HCT116 (cell line): ENCODE results near the gene ZNF431. TPM values are rescaled to one million over a fixed set of nuclear protein-coding genes. Genes with fewer than 3 reads are reported as not detected.

Experiments used
- ATAC-seq: fragments of 200-7000 bp; cut with Tn5 transposase; 2 replicates; pipeline ENCODE4 v1.9.1; 2020; ENCODE audit warnings: mild to moderate bottlenecking, moderate library complexity
- BruUV-seq: library from RNA; stranded (reverse); fragments of 400-500 nt; replicated peaks from 2 replicates; lab custom pipeline; 2021; lab: Mats Ljungman, UMichigan
- CTCF ChIA-PET: fragments of 300-600 bp; sonication (Branson Sonifier 250); formaldehyde crosslinking; loops from one replicate; lab custom pipeline; 2021; ENCODE audit warnings: antibody characterized with exemption; lab: Charles Lee
- POLR2A ChIA-PET: fragments of 300-600, 350-600 bp; sonication (Branson Sonifier 250); formaldehyde crosslinking; loops from one replicate; lab custom pipeline; 2021; ENCODE audit warnings: antibody characterized with exemption; lab: Charles Lee
- RAD21 ChIA-PET, 2 experiments: fragments of 300-600 bp; sonication (Branson Sonifier 250); formaldehyde crosslinking; loops; one replicate each; lab custom pipeline; 2023; ENCODE audit warnings: low total read pairs in 2 of 2; ENCODE audit not compliant: uncharacterized antibody in 2 of 2, unreplicated experiment in 2 of 2, low non-redundant PET in 1 of 2; lab: Charles Lee
- DNase-seq: peaks from one replicate; pipeline ENCODE4 v3.0.0-alpha.2; 2010; ENCODE audit warnings: low read depth, low spot score
- H2AFZ ChIP-seq: fragments of 200-600 bp; shearing (Covaris generic), sonication (generic); 2 replicates; pipeline ENCODE4 v1.6.1; 2017; ENCODE audit warnings: low read depth, mixed run types, mixed read lengths, antibody characterized with exemption, low read length; ENCODE audit not compliant: poor library complexity, severe bottlenecking
- H3K27ac ChIP-seq: 2 replicates; pipeline ENCODE4 v1.5.1; 2012; ENCODE audit warnings: low read depth, low read length
- H3K27me3 ChIP-seq: fragments of 200-600 bp; sonication (generic); 2 replicates; pipeline ENCODE4 v1.6.1; 2016; ENCODE audit warnings: mixed run types, low read length, mixed read lengths; ENCODE audit not compliant: insufficient read depth
- H3K36me3 ChIP-seq, 2 experiments: fragments of 200-500 bp in 1 of 2; fragments of 200-600 bp in 1 of 2; sonication (Bioruptor generic) in 1 of 2; sonication (generic) in 1 of 2; 2 replicates each; pipeline versions ENCODE4 v1.5.1 to v1.6.1; 2014 to 2016; ENCODE audit warnings: low read length in 2 of 2, inconsistent platforms in 1 of 2, mixed read lengths in 1 of 2, mixed run types in 1 of 2; ENCODE audit not compliant: insufficient read depth in 2 of 2, control insufficient read depth in 1 of 2
- H3K4me1 ChIP-seq, 2 experiments: fragments of 200-600 bp in 1 of 2; sonication (generic) in 1 of 2; 2 replicates each; pipeline versions ENCODE4 v1.5.1 to v1.6.1; 2012 to 2017; ENCODE audit warnings: low read length in 2 of 2, inconsistent platforms in 1 of 2, mild to moderate bottlenecking in 1 of 2, mixed read lengths in 1 of 2, mixed run types in 1 of 2, moderate library complexity in 1 of 2; ENCODE audit not compliant: insufficient read depth in 2 of 2, control insufficient read depth in 1 of 2
- H3K4me2 ChIP-seq: fragments of 200-600 bp; sonication (generic); 2 replicates; pipeline ENCODE4 v1.6.1; 2017; ENCODE audit warnings: mixed run types, low read length, mixed read lengths
- H3K4me3 ChIP-seq, 2 experiments: fragments of 200-600 bp in 1 of 2; sonication (generic) in 1 of 2; replicated peaks in 1 of 2; 2 replicates each; pipeline ENCODE4 v1.5.1; 2011 to 2016; ENCODE audit warnings: low read length in 2 of 2, control low read depth in 1 of 2, low read depth in 1 of 2, mild to moderate bottlenecking in 1 of 2, mixed read lengths in 1 of 2, mixed run types in 1 of 2
- H3K79me2 ChIP-seq: fragments of 200-600 bp; sonication (generic); 2 replicates; pipeline ENCODE4 v1.6.1; 2017; ENCODE audit warnings: mild to moderate bottlenecking, mixed run types, low read length, moderate library complexity, mixed read lengths; ENCODE audit not compliant: insufficient read depth
- H3K9ac ChIP-seq: fragments of 200-600 bp; sonication (generic); 2 replicates; pipeline ENCODE4 v1.6.1; 2016; ENCODE audit warnings: low read length, mixed read lengths
- H3K9me2 ChIP-seq: fragments of 200-600 bp; sonication (generic), shearing (Covaris generic); 2 replicates; pipeline ENCODE4 v1.6.1; 2017; ENCODE audit warnings: mixed run types, mild to moderate bottlenecking, moderate library complexity; ENCODE audit not compliant: insufficient read depth
- H3K9me3 ChIP-seq, 2 experiments: fragments of 200-500 bp in 1 of 2; fragments of 200-600 bp in 1 of 2; sonication (Bioruptor generic) in 1 of 2; sonication (generic) in 1 of 2; 2 replicates each; pipeline ENCODE4 v1.6.1; 2014 to 2017; ENCODE audit warnings: low read length in 2 of 2, mixed read lengths in 2 of 2, inconsistent platforms in 1 of 2, low read depth in 1 of 2, mild to moderate bottlenecking in 1 of 2, mixed run types in 1 of 2, moderate library complexity in 1 of 2; ENCODE audit not compliant: control insufficient read depth in 1 of 2, insufficient read depth in 1 of 2
- H4K20me1 ChIP-seq: fragments of 200-600 bp; sonication (generic), shearing (Covaris generic); 2 replicates; pipeline ENCODE4 v1.6.1; 2017; ENCODE audit warnings: mixed run types, mild to moderate bottlenecking, moderate library complexity; ENCODE audit not compliant: insufficient read depth
- CBX3 ChIP-seq: IDR thresholded peaks from 2 replicates; pipeline ENCODE4 v1.6.1; 2012; ENCODE audit warnings: low read depth
- CEBPB ChIP-seq: IDR thresholded peaks from 2 replicates; pipeline ENCODE4 v1.6.1; 2012; ENCODE audit warnings: low read depth
- EGR1 ChIP-seq: IDR thresholded peaks from 2 replicates; pipeline ENCODE4 v1.6.1; 2012; ENCODE audit warnings: low read depth
- ELF1 ChIP-seq: IDR thresholded peaks from 2 replicates; pipeline ENCODE4 v1.6.1; 2012; ENCODE audit warnings: low read depth, borderline replicate concordance
- EZH2 ChIP-seq: fragments of 200-600 bp; sonication (generic); IDR thresholded peaks from 2 replicates; pipeline ENCODE4 v1.6.1; 2017; ENCODE audit warnings: antibody characterized with exemption, mixed run types
- EZH2phosphoT487 ChIP-seq: fragments of 200-600 bp; IDR thresholded peaks from 2 replicates; pipeline ENCODE4 v1.6.1; 2018; ENCODE audit warnings: antibody characterized with exemption, borderline replicate concordance
- JUND ChIP-seq: IDR thresholded peaks from 2 replicates; pipeline ENCODE4 v1.6.1; 2012
- POLR2AphosphoS5 ChIP-seq: IDR thresholded peaks from 2 replicates; pipeline ENCODE4 v1.6.1; 2011; ENCODE audit warnings: mild to moderate bottlenecking, low read depth, low read length, moderate library complexity
- RAD21 ChIP-seq: IDR thresholded peaks from 2 replicates; pipeline ENCODE4 v1.6.1; 2012; ENCODE audit warnings: low read depth, mild to moderate bottlenecking
- SP1 ChIP-seq: IDR thresholded peaks from 2 replicates; pipeline ENCODE4 v1.6.1; 2012; ENCODE audit warnings: low read depth
- SRF ChIP-seq: IDR thresholded peaks from 2 replicates; pipeline ENCODE4 v1.6.1; 2012; ENCODE audit warnings: low read depth
- TCF7L2 ChIP-seq: IDR thresholded peaks from 2 replicates; pipeline ENCODE4 v1.7.0; 2011; ENCODE audit warnings: borderline replicate concordance, inconsistent platforms; ENCODE audit not compliant: insufficient read depth, insufficient read length; ENCODE audit errors: extremely low read depth
- YY1 ChIP-seq: IDR thresholded peaks from 2 replicates; pipeline ENCODE4 v1.6.1; 2011; ENCODE audit warnings: low read length, low read depth, moderate library complexity, mild to moderate bottlenecking; ENCODE audit not compliant: insufficient replicate concordance; ENCODE audit errors: extremely low read depth
- ZFX ChIP-seq: fragments of 450-650 bp; IDR thresholded peaks from 2 replicates; pipeline ENCODE4 v1.6.1; 2017
- ZNF274 ChIP-seq: fragments of 200-500 bp; sonication (Bioruptor generic); IDR thresholded peaks from 2 replicates; pipeline ENCODE4 v1.6.1; 2014; ENCODE audit warnings: mild to moderate bottlenecking, low read depth, low read length, inconsistent platforms
- intact Hi-C: fragments of 100-400 bp; cut with micrococcal nuclease; formaldehyde crosslinking; loops from 2 replicates; pipeline ENCODE4 v1.10.0; 2022
- total RNA-seq: library from RNA; stranded (reverse); gene quantifications from one replicate; pipeline ENCODE4 v1.2.1, GENCODE V29; 2021; ENCODE audit not compliant: unreplicated experiment
- TF ChIP-seq, protein P1 (sequence below): IDR thresholded peaks from 2 replicates; pipeline ENCODE4 v1.6.1; 2011; ENCODE audit warnings: mild to moderate bottlenecking, low read length, moderate library complexity; ENCODE audit not compliant: insufficient replicate concordance; ENCODE audit errors: extremely low read depth
- TF ChIP-seq, protein P2 (sequence below): IDR thresholded peaks from 2 replicates; pipeline ENCODE4 v1.6.1; 2012
- TF ChIP-seq, protein P3 (sequence below): IDR thresholded peaks from 2 replicates; pipeline ENCODE4 v1.6.1; 2012

Gene ZNF431
- total RNA-seq, 1 experiment from 2014 or later: 9.2 TPM

DNA sequence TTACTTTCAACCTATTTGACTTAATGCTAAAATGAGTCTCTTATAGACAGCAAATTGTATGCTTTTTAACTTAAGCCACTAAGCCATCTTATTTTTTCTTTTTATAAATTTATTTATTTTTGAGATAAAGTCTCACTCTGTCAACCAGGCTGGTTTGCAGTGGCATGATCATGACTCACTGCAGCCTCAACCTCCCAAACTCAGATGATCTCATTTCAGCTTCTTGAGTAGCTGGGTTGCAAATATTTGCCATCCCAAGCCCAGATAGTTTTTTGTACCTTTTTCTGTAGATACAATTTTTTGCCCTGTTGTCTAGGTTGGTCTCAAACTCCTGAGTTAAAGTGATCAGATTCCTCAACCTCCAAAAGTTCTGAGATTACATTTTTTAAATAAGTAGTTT lies 32.7 kb upstream of the ZNF431 start:
- CTCF ChIA-PET: no interaction called here

GRCh38 chr19:21110183-21110582 lies 31.7 kb upstream of the ZNF431 start:
- DNase-seq: no peak
- no peak for TF ChIP-seq RAD21
- TF ChIP-seq TCF7L2: no peak
- TF ChIP-seq SRF: no peak
- TF ChIP-seq, protein P1, sequence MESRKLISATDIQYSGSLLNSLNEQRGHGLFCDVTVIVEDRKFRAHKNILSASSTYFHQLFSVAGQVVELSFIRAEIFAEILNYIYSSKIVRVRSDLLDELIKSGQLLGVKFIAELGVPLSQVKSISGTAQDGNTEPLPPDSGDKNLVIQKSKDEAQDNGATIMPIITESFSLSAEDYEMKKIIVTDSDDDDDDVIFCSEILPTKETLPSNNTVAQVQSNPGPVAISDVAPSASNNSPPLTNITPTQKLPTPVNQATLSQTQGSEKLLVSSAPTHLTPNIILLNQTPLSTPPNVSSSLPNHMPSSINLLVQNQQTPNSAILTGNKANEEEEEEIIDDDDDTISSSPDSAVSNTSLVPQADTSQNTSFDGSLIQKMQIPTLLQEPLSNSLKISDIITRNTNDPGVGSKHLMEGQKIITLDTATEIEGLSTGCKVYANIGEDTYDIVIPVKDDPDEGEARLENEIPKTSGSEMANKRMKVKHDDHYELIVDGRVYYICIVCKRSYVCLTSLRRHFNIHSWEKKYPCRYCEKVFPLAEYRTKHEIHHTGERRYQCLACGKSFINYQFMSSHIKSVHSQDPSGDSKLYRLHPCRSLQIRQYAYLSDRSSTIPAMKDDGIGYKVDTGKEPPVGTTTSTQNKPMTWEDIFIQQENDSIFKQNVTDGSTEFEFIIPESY: no peak
- no peak for TF ChIP-seq ZNF274
- no peak for TF ChIP-seq EZH2phosphoT487
- TF ChIP-seq ZFX: no peak
- no peak for TF ChIP-seq EGR1
- TF ChIP-seq, protein P2, sequence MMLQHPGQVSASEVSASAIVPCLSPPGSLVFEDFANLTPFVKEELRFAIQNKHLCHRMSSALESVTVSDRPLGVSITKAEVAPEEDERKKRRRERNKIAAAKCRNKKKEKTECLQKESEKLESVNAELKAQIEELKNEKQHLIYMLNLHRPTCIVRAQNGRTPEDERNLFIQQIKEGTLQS: no peak
- no peak for TF ChIP-seq CBX3
- no peak for TF ChIP-seq ELF1
- TF ChIP-seq, protein P3, sequence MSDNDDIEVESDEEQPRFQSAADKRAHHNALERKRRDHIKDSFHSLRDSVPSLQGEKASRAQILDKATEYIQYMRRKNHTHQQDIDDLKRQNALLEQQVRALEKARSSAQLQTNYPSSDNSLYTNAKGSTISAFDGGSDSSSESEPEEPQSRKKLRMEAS: no peak
- no peak for TF ChIP-seq YY1
- no peak for TF ChIP-seq POLR2AphosphoS5
- no peak for TF ChIP-seq JUND
- no peak for TF ChIP-seq EZH2
- no peak for TF ChIP-seq CEBPB
- TF ChIP-seq SP1: no peak
- H3K9me3 ChIP-seq: no peaks in the 10 kb centered on the region
- H3K4me1 ChIP-seq: no peaks in the 10 kb centered on the region
- no peak overlapping the region for H3K9ac ChIP-seq
- intact Hi-C loops: no loop called here
- ChIA-PET CTCF (no interaction called here), POLR2A (no interaction called here), RAD21 (no interaction called here)
- peaks cover 10% of the 10 kb centered on the region for H3K79me2 ChIP-seq
- H3K27me3 ChIP-seq: no peaks in the 10 kb centered on the region
- H4K20me1 ChIP-seq: no peaks in the 10 kb centered on the region; the same call in 1 of the 2 replicates
- H3K36me3 ChIP-seq: no peaks in the 10 kb centered on the region
- no peak overlapping the region for H3K4me3 ChIP-seq
- ATAC-seq: no peak
- H2AFZ ChIP-seq: no peak overlapping the region
- no peaks in the 10 kb centered on the region for H3K9me2 ChIP-seq
- BruUV-seq: no TSS peak
- no peak overlapping the region for H3K27ac ChIP-seq
- no peak overlapping the region for H3K4me2 ChIP-seq

More for the DNA sequence above, 32.7 kb upstream of the ZNF431 start:
- Histone ChIP-seq H3K27me3 (no peaks in the 10 kb centered on the region), H4K20me1 (no peaks in the 10 kb centered on the region; the same call in 1 of the 2 replicates), H3K9ac (no peak overlapping the region), H3K36me3 (no peaks in the 10 kb centered on the region), H2AFZ (no peak overlapping the region), H3K9me3 (no peaks in the 10 kb centered on the region), H3K9me2 (no peaks in the 10 kb centered on the region), H3K4me1 (no peaks in the 10 kb centered on the region), H3K4me3 (no peak overlapping the region), H3K79me2 (0 out of 2 replicates have a peak, but pooled peaks cover 7% of the 10 kb centered on the region), H3K4me2 (no peak overlapping the region), H3K27ac (no peak overlapping the region)
- DNase-seq (no peak), ATAC-seq (no peak)
- ChIA-PET RAD21 (no interaction called here), POLR2A (no interaction called here)
- no TSS peak for BruUV-seq
- TF ChIP-seq EZH2 (no peak), EGR1 (no peak), TCF7L2 (no peak)
- intact Hi-C loops: no loop called here
